Duodenal mucosa (tissue), 2 donors: ENCODE measurements around the gene ADRA1B.

Experiments
- H3K27ac ChIP-seq: one replicate; pipeline ENCODE4 v1.7.0; 2013; ENCODE audit warnings: low read depth, low read length
- H3K27me3 ChIP-seq, 2 donors: one replicate each; pipeline ENCODE4 v1.7.0; 2013; ENCODE audit warnings: low read length in 2 of 2, control low read depth in 1 of 2; ENCODE audit not compliant: insufficient read depth in 2 of 2, control insufficient read depth in 1 of 2
- H3K36me3 ChIP-seq, 2 donors: one replicate each; pipeline ENCODE4 v1.7.0; 2013; ENCODE audit warnings: low read length in 2 of 2, control low read depth in 1 of 2; ENCODE audit not compliant: insufficient read depth in 2 of 2, control insufficient read depth in 1 of 2
- H3K4me1 ChIP-seq, 2 donors: one replicate each; pipeline ENCODE4 v1.7.0; 2013; ENCODE audit warnings: low read length in 2 of 2, control low read depth in 1 of 2; ENCODE audit not compliant: insufficient read depth in 2 of 2, control insufficient read depth in 1 of 2
- H3K4me3 ChIP-seq, 2 donors: one replicate each; pipeline ENCODE4 v1.7.0; 2013; ENCODE audit warnings: low read length in 2 of 2, low read depth in 1 of 2
- H3K9ac ChIP-seq, 2 donors: one replicate each; pipeline ENCODE4 v1.7.0; 2013; ENCODE audit warnings: low read length in 2 of 2, low read depth in 1 of 2
- H3K9me3 ChIP-seq, 2 donors: one replicate each; pipeline ENCODE4 v1.7.0; 2013; ENCODE audit warnings: low read length in 2 of 2, control low read depth in 1 of 2; ENCODE audit not compliant: control insufficient read depth in 1 of 2

The ADRA1B gene

DNA sequence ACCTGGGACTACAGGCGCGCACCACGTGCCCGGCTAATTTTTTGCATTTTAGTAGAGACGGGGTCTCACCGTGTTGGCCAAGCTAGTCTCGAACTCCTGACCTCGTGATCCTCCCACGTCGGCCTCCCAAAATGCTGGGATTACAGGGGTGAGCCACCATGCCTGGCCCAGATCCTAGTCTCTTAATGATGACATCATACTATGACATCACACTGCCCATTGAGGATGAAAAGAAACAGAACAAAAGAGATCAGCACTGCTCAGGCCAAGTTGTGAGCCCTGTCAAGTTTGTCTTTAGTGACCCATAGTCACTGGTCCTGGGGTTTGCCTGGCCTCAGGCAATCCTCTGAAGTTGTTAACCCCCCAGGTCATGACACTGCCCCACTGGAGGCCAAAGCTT is 21.3 kb downstream of the ADRA1B start:
- H3K36me3 ChIP-seq, result no peaks in the 10 kb centered on the region
- no peaks in the 10 kb centered on the region for H3K27me3 ChIP-seq
- H3K4me3 ChIP-seq, result no peak overlapping the region
- H3K4me1 ChIP-seq, result peaks cover 5 to 6% of the 10 kb centered on the region in 2 donors
- no peak overlapping the region for H3K27ac ChIP-seq
- H3K9me3 ChIP-seq, result no peaks in the 10 kb centered on the region
- H3K9ac ChIP-seq, result no peak overlapping the region

DNA sequence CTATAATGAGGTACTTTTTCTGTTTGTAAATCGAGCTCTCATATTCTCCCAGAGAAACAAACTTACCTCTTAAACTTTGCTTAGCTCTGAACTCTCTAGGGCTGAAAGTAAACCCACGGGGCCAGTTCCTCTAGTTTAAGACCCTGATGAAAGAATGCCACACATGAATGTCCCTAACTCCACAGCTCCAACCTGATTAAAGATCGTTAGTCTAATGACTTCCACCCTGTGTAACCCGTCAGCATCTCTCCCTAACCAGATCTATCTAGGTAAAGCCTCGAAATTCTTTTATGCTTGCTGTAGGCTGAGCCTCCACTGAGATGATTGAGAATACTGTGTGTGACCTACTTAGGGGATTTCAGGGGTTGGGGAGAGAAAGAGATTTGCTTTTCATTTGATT is 27.0 kb downstream of the ADRA1B start:
- no peak overlapping the region for H3K9ac ChIP-seq
- peaks cover 5 to 7% of the 10 kb centered on the region in 2 donors for H3K4me1 ChIP-seq
- H3K9me3 ChIP-seq, result no peaks in the 10 kb centered on the region
- no peaks in the 10 kb centered on the region for H3K36me3 ChIP-seq
- no peak overlapping the region for H3K4me3 ChIP-seq
- H3K27me3 ChIP-seq, result no peaks in the 10 kb centered on the region
- H3K27ac ChIP-seq, result no peak overlapping the region

DNA sequence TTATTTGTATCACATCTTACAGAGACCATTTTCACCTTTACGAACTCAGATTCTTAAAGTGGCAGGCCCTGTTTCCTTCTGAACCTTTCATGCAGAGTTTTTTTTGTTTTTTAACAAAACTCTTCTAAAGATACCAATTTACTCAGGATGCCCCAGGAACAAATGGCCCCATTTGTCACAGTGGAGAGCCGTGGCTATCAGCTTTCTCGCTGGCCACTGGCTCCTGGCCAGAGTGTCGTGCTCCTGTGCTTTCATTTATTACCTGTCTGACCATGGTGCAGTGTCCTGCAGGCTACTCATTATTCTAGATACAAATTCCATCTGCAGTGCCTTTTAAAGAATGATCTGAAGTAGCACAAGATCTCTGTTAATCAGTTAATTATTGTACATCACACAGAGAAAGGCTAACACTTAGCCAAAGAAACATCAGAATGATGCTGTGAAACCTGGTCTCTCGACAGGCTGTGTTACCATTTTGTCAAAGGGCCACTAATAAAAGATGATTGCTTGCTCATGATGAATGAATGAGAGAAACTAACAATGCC is 27.8 kb downstream of the ADRA1B start:
- Histone ChIP-seq H3K4me3 (no peak overlapping the region), H3K36me3 (no peaks in the 10 kb centered on the region), H3K9ac (no peak overlapping the region), H3K4me1 (peaks cover 5 to 7% of the 10 kb centered on the region in 2 donors), H3K27ac (no peak overlapping the region), H3K27me3 (no peaks in the 10 kb centered on the region), H3K9me3 (no peaks in the 10 kb centered on the region)

DNA sequence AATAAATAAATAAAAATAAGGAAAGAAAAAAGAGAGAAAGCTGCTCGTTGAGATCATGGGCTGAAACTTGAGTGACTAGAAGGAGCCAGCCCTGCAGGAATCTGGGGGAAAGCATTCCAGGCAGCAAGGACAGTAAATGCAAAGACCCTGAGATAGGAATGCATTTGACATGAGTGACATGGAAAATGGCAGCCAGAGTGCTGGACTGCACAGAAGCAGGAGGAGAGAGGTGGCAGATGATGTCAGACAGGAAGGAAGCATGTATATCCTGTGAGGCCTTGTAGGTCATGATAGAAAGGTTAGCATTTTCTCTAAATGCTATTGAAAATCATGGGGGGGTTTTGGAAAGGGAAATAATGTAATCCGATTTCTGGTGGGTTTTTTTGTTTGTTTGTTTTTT is 29.1 kb downstream of the ADRA1B start:
- no peaks in the 10 kb centered on the region for H3K27me3 ChIP-seq
- H3K27ac ChIP-seq, result no peak overlapping the region
- H3K36me3 ChIP-seq, result no peaks in the 10 kb centered on the region
- no peak overlapping the region for H3K4me3 ChIP-seq
- H3K9ac ChIP-seq, result no peak overlapping the region
- peaks cover 5 to 7% of the 10 kb centered on the region in 2 donors for H3K4me1 ChIP-seq
- H3K9me3 ChIP-seq, result no peaks in the 10 kb centered on the region

DNA sequence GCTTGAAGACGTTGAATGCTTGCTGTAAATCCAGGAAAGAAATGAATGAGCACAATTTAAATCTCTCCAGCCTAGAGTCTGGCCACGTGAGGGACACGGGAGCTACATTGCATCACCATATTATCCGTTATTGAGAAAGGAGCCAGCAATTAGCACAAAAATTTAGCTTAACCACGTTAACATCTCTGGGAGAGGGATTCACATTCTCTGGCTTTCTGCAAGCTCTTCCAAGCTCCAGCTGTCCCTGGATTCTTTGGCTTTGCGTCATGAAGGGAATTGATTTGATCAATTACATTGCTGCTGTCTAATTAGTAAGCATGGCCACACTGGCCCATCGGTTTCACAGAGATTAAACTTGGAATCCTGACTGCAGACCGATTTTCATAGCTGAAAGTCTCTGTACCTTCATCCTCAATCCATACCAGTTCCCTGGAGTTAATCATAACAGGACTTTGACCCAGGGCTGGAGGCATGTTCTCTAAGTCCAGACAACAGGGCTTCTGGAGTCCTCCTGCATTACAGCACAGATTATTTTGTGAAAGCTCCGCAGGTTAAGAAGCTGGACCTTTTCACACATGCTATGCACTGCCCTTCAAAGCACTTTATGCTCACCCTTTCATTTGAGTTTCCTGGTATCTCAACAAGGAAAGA is 31.6 kb downstream of the ADRA1B start:
- no peaks in the 10 kb centered on the region for H3K36me3 ChIP-seq
- peaks cover 5 to 7% of the 10 kb centered on the region in 2 donors for H3K4me1 ChIP-seq
- H3K9me3 ChIP-seq, result no peaks in the 10 kb centered on the region
- H3K9ac ChIP-seq, result no peak overlapping the region
- H3K4me3 ChIP-seq, result no peak overlapping the region
- H3K27me3 ChIP-seq, result no peaks in the 10 kb centered on the region
- H3K27ac ChIP-seq, result no peak overlapping the region

DNA sequence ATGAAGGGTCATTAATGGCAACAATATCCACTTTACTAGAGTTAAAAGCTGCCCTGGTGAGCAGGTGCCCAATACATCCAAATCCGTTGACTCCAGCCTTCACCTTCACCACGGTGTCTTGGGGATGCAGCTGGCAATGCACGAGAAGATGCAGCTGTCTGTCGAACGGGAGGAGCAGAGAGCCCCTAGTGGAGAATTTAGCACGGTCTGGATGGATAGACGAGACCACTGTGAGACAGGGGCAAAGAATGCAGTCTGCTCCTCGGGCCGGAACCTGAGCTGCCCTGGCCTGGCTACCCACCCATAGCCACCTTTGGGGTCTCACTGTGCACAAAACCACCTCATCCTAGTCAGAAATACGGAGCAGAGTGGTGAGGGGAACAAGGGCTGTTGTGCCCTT is 35.1 kb downstream of the ADRA1B start:
- Histone ChIP-seq H3K4me3 (no peak overlapping the region), H3K27me3 (no peaks in the 10 kb centered on the region), H3K27ac (no peak overlapping the region), H3K9me3 (no peaks in the 10 kb centered on the region), H3K9ac (no peak overlapping the region), H3K36me3 (no peaks in the 10 kb centered on the region), H3K4me1 (peaks cover 5 to 7% of the 10 kb centered on the region in 2 donors)

DNA sequence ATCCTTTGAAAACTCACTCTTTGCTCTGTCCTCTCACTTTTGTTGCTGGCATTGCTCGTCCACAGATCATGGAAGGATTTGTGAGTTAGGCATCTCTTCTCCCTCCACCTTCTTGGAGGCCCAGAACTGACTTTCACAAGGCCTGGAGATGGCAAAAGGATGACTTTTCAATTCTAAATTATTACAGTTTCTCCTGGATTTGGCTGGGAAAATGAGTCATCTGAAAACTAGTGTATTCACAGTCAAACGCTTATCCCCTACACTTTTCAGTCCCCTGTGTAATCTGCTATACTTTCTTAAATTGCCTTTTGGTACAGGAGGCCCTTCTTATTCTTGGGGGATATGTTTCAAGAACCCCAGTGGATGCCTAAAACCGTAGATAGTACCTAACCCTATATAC is 35.6 kb downstream of the ADRA1B start:
- H3K9me3 ChIP-seq, result no peaks in the 10 kb centered on the region
- H3K27me3 ChIP-seq, result no peaks in the 10 kb centered on the region
- H3K4me3 ChIP-seq, result no peak overlapping the region
- H3K9ac ChIP-seq, result no peak overlapping the region
- H3K36me3 ChIP-seq, result no peaks in the 10 kb centered on the region
- H3K27ac ChIP-seq, result no peak overlapping the region
- peaks cover 5 to 7% of the 10 kb centered on the region in 2 donors for H3K4me1 ChIP-seq

DNA sequence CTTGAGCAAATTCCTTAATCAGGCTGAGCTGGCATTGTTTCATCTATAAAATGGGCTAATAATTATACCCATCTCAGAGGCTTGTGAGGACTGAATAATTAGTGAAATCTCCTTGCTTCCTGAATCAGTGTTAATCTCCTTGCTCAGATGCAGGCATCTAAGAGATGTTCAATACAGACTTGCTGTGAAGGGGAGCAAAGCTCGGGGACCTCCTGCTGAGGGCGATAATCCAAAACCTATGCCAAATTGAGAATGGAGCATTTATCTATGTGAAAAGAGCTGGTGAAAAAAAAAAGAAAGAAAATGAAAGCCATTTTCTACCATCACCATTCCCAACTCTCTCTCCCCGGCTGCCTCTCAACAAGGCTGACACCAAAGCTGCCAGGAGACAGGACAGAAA is 37.3 kb downstream of the ADRA1B start:
- Histone ChIP-seq H3K27ac (no peak overlapping the region), H3K9ac (no peak overlapping the region), H3K27me3 (no peaks in the 10 kb centered on the region), H3K4me3 (no peak overlapping the region), H3K4me1 (no peaks in the 10 kb centered on the region), H3K36me3 (no peaks in the 10 kb centered on the region), H3K9me3 (no peaks in the 10 kb centered on the region)

DNA sequence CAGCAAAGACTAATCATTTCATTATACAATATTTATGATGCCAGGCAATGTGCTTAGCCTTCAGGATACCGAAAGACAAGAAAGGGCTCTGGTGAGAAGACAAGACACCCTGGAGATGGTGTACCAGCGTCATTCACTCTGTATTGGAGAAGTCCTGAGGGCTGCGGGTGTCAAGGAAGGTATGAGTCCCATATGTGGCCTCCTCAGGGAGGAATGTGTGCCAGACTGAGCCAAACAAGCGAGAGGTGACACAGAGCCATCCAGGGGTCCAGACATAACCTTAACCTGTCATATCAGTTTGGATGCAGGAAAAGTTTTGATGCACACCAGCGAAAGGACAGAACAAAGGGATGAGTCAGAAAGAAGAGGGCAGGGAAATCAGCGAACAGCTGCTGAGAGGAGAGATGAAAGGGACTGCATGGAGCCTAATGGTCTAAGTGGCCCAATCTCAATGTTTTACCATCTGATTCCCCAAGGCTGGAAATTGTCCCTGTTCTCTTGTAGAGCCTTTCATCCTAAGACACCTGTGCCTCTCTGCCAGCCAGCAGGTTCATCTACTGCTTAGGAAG is 38.9 kb downstream of the ADRA1B start:
- H3K27ac ChIP-seq, result no peak overlapping the region
- no peaks in the 10 kb centered on the region for H3K36me3 ChIP-seq
- no peak overlapping the region for H3K4me3 ChIP-seq
- H3K9ac ChIP-seq, result no peak overlapping the region
- peaks cover 0 to 5% of the 10 kb centered on the region in 2 donors for H3K4me1 ChIP-seq
- H3K9me3 ChIP-seq, result no peaks in the 10 kb centered on the region
- no peaks in the 10 kb centered on the region for H3K27me3 ChIP-seq

DNA sequence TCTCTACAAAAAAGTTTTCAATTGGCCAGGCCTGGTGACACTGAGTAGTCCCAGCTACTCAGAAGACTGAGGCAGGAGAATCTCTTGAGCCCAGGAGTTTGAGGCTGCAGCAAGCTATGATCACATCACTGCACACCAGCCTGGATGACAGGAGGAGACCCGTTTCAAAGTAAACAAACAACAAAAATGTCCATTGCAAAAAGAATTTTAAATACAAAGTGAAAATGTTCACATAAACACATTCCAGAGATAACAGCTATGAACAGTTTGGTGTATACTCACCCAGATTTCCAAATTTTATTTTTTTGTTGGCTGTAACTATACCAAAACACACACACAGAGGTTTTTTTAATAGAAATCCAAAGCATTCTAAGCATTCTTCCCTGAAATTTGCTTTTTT is 39.8 kb downstream of the ADRA1B start:
- Histone ChIP-seq H3K36me3 (no peaks in the 10 kb centered on the region), H3K9me3 (no peaks in the 10 kb centered on the region), H3K27ac (no peak overlapping the region), H3K4me3 (no peak overlapping the region), H3K9ac (no peak overlapping the region), H3K4me1 (peaks cover 0 to 5% of the 10 kb centered on the region in 2 donors), H3K27me3 (no peaks in the 10 kb centered on the region)
